Fibroblast of pulmonary artery (primary cell): Measurements from ENCODE around the gene SFXN1.
A peak's percentile ranks its signal among the peaks of the same experiment; 100 is the strongest.

Experiments
- DNase-seq: peaks from one replicate; pipeline ENCODE4 v3.0.0-alpha.2; 2010; ENCODE audit warnings: low read depth
- H3K4me3 ChIP-seq: replicated peaks from 2 replicates; pipeline ENCODE4 v1.5.1; 2011; ENCODE audit warnings: low read depth, mild to moderate bottlenecking, control low read depth, low read length, moderate library complexity
- TF ChIP-seq, protein P1 (sequence below): IDR thresholded peaks from 2 replicates; pipeline ENCODE4 v1.5.1; 2011; ENCODE audit warnings: mild to moderate bottlenecking, control low read depth, low read length, inconsistent platforms; ENCODE audit errors: missing control alignments

Gene SFXN1

GRCh38 chr5:175566697-175567096 is 88.3 kb downstream of the SFXN1 start:
- H3K4me3 ChIP-seq = no peak overlapping the region
- TF ChIP-seq, protein P1, sequence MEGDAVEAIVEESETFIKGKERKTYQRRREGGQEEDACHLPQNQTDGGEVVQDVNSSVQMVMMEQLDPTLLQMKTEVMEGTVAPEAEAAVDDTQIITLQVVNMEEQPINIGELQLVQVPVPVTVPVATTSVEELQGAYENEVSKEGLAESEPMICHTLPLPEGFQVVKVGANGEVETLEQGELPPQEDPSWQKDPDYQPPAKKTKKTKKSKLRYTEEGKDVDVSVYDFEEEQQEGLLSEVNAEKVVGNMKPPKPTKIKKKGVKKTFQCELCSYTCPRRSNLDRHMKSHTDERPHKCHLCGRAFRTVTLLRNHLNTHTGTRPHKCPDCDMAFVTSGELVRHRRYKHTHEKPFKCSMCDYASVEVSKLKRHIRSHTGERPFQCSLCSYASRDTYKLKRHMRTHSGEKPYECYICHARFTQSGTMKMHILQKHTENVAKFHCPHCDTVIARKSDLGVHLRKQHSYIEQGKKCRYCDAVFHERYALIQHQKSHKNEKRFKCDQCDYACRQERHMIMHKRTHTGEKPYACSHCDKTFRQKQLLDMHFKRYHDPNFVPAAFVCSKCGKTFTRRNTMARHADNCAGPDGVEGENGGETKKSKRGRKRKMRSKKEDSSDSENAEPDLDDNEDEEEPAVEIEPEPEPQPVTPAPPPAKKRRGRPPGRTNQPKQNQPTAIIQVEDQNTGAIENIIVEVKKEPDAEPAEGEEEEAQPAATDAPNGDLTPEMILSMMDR = no peak
- DNase-seq = no peak

GRCh38 chr5:175567954-175568353 is 89.6 kb downstream of the SFXN1 start:
- TF ChIP-seq, protein P1 = no peak
- no peak for DNase-seq

GRCh38 chr5:175569701-175570100 is 91.3 kb downstream of the SFXN1 start:
- no peak for DNase-seq
- TF ChIP-seq, protein P1 = no peak
- no peak overlapping the region for H3K4me3 ChIP-seq

More at GRCh38 chr5:175567954-175568353, 89.6 kb downstream of the SFXN1 start:
- H3K4me3 ChIP-seq = no peak overlapping the region

GRCh38 chr5:175572886-175573285 is 94.5 kb downstream of the SFXN1 start:
- TF ChIP-seq, protein P1 = no peak
- peak; percentile 17 for DNase-seq

GRCh38 chr5:175573493-175574269 is 95.3 kb downstream of the SFXN1 start:
- no peak for DNase-seq
- TF ChIP-seq, protein P1 = no peak

More at GRCh38 chr5:175572886-175573285, 94.5 kb downstream of the SFXN1 start:
- H3K4me3 ChIP-seq = no peak overlapping the region

DNA sequence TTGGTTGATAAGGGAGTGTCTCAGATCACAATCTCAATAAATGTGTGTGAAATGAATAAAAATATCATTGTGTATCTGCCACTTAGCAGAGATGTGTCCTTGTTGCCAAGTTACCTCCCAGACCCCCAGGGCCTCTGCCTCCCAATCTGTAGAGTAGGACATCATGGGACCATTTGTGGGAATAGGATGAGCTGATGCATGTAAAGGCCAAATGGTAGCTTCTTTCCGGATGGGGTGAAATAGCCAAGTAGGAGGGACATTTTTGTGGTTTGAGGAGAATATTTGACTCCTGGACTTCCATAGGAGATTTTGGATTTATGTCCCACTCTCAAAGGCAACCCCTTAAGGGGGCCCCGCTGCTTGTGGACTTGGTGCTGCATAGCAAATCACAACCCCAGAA is 96.9 kb downstream of the SFXN1 start:
- TF ChIP-seq, protein P1 = no peak
- DNase-seq = no peak
- no peak overlapping the region for H3K4me3 ChIP-seq

More at GRCh38 chr5:175573493-175574269, 95.3 kb downstream of the SFXN1 start:
- no peak overlapping the region for H3K4me3 ChIP-seq

DNA sequence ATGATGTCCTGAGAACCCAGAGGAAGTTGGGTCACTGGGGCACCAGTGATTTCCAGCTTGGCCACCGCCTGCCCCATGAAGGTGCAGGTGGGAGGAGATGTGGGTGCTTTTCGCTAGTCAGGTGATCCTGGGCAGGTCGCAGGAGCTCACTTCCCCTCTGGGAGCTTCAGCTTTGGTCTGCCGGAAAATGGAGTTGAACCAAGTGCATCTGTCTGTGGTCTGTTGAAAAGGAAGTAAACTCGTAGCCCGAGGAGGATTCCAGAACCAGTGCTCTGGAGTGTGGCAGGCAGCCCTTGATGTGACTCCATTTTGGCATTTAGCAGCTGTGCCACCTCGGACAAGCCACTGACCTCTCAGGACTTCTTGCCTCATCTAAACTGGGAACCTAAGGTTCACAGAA is 97.7 kb downstream of the SFXN1 start:
- no peak for DNase-seq
- no peak overlapping the region for H3K4me3 ChIP-seq
- TF ChIP-seq, protein P1 = no peak
